ENCODE data around the gene PRG3. TPM values are rescaled to one million over a fixed set of nuclear protein-coding genes. Genes with fewer than 3 reads are reported as not detected.

The PRG3 gene
- total RNA-seq, 1 experiment from 2014 or later = not detected

DNA sequence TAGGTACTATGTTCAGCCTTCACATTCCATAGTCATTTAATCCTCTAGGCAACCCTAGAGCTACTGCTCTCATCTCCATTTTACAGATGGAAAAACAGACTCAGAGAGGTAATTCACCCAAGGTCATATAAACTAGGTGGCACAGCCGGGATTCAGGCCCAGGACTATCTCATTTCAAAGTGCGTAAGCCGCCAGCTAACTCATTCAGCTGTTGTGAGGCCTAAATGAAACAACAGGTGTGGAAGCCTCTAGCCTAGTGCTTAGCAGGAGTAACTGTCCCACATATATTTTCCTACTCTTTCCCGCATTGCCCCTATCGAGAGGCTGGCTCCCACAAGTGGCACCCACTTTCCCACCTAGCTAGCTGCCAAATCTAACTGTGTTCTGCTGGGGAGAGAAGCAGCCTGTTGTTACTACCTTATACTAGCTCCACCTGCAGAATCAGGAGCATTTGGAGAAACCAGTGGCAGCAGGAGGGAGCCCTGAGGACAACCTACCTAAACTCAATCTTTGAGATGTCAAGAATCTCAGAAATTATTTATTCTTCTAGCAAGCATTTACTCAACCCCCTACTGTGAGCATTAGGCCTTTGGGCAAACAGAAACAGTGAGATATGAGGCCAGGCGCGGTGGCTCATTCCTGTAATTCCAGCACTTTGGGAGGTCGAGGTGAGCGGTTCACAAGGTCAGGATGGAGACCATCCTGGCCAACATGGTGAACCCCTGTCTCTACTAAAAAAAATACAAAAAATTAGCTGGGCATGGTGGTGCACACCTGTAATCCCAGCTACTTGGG lies 20.9 kb downstream of the PRG3 start:
- no TSS peak for BruUV-seq (replicated peaks)
- Histone ChIP-seq H3K9me3 (ENCODE audit: control insufficient read depth in 1 of 2, insufficient read depth in 1 of 2, low read depth in 1 of 2, low read length in 2 of 2) (no peaks in the 10 kb centered on the region), H4K20me1 (ENCODE audit: insufficient read depth) (no peaks in the 10 kb centered on the region), H3K4me2 (ENCODE audit: low read length) (no peak overlapping the region), H3K27ac (ENCODE audit: low read depth, low read length) (no peak overlapping the region), H3K36me3 (ENCODE audit: control insufficient read depth in 1 of 2, insufficient read depth in 2 of 2, low read length in 2 of 2) (no peaks in the 10 kb centered on the region), H3K9me2 (ENCODE audit: insufficient read depth) (no peaks in the 10 kb centered on the region), H3K4me1 (ENCODE audit: control insufficient read depth in 1 of 2, insufficient read depth in 2 of 2, low read length in 2 of 2) (no peaks in the 10 kb centered on the region), H3K27me3 (ENCODE audit: insufficient read depth, low read length) (0 out of 2 replicates have a peak, but pooled peaks cover 5% of the 10 kb centered on the region), H3K79me2 (ENCODE audit: insufficient read depth, low read length) (no peaks in the 10 kb centered on the region), H3K4me3 (replicated peaks in 1 of 2; ENCODE audit: low read depth in 1 of 2, low read length in 2 of 2) (no peak overlapping the region), H2AFZ (ENCODE audit: low read depth, low read length, poor library complexity, severe bottlenecking) (no peak overlapping the region), H3K9ac (ENCODE audit: low read length) (no peak overlapping the region)
- TF ChIP-seq POLR2A (IDR thresholded peaks at IDR 0.05; ENCODE audit: borderline replicate concordance, extremely low read depth, insufficient read depth, insufficient read length) (no peak), FOSL1 (IDR thresholded peaks at IDR 0.05; ENCODE audit: low read depth) (no peak), SIN3A (IDR thresholded peaks at IDR 0.05; ENCODE audit: low read depth) (no peak), EGR1 (IDR thresholded peaks at IDR 0.05; ENCODE audit: low read depth) (no peak), RAD21 (IDR thresholded peaks at IDR 0.05; ENCODE audit: low read depth) (no peak), CBX3 (IDR thresholded peaks at IDR 0.05; ENCODE audit: low read depth) (no peak), ELF1 (IDR thresholded peaks at IDR 0.05; ENCODE audit: borderline replicate concordance, low read depth) (no peak), SP1 (IDR thresholded peaks at IDR 0.05; ENCODE audit: low read depth) (no peak), EZH2 (IDR thresholded peaks at IDR 0.05) (no peak), YY1 (IDR thresholded peaks at IDR 0.05; ENCODE audit: extremely low read depth, insufficient replicate concordance, low read depth, low read length) (no peak), ZNF274 (IDR thresholded peaks at IDR 0.05; ENCODE audit: low read depth, low read length) (no peak), CEBPB (IDR thresholded peaks at IDR 0.05; ENCODE audit: low read depth) (no peak)
- TF ChIP-seq, protein P1, sequence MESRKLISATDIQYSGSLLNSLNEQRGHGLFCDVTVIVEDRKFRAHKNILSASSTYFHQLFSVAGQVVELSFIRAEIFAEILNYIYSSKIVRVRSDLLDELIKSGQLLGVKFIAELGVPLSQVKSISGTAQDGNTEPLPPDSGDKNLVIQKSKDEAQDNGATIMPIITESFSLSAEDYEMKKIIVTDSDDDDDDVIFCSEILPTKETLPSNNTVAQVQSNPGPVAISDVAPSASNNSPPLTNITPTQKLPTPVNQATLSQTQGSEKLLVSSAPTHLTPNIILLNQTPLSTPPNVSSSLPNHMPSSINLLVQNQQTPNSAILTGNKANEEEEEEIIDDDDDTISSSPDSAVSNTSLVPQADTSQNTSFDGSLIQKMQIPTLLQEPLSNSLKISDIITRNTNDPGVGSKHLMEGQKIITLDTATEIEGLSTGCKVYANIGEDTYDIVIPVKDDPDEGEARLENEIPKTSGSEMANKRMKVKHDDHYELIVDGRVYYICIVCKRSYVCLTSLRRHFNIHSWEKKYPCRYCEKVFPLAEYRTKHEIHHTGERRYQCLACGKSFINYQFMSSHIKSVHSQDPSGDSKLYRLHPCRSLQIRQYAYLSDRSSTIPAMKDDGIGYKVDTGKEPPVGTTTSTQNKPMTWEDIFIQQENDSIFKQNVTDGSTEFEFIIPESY (IDR thresholded peaks at IDR 0.05; ENCODE audit: extremely low read depth, insufficient replicate concordance, low read length) = no peak
- TF ChIP-seq, protein P2, sequence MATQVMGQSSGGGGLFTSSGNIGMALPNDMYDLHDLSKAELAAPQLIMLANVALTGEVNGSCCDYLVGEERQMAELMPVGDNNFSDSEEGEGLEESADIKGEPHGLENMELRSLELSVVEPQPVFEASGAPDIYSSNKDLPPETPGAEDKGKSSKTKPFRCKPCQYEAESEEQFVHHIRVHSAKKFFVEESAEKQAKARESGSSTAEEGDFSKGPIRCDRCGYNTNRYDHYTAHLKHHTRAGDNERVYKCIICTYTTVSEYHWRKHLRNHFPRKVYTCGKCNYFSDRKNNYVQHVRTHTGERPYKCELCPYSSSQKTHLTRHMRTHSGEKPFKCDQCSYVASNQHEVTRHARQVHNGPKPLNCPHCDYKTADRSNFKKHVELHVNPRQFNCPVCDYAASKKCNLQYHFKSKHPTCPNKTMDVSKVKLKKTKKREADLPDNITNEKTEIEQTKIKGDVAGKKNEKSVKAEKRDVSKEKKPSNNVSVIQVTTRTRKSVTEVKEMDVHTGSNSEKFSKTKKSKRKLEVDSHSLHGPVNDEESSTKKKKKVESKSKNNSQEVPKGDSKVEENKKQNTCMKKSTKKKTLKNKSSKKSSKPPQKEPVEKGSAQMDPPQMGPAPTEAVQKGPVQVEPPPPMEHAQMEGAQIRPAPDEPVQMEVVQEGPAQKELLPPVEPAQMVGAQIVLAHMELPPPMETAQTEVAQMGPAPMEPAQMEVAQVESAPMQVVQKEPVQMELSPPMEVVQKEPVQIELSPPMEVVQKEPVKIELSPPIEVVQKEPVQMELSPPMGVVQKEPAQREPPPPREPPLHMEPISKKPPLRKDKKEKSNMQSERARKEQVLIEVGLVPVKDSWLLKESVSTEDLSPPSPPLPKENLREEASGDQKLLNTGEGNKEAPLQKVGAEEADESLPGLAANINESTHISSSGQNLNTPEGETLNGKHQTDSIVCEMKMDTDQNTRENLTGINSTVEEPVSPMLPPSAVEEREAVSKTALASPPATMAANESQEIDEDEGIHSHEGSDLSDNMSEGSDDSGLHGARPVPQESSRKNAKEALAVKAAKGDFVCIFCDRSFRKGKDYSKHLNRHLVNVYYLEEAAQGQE (IDR thresholded peaks at IDR 0.05; ENCODE audit: low read depth) = no peak
- TF ChIP-seq, protein P3, sequence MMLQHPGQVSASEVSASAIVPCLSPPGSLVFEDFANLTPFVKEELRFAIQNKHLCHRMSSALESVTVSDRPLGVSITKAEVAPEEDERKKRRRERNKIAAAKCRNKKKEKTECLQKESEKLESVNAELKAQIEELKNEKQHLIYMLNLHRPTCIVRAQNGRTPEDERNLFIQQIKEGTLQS (IDR thresholded peaks at IDR 0.05) = no peak
- TF ChIP-seq, protein P4, sequence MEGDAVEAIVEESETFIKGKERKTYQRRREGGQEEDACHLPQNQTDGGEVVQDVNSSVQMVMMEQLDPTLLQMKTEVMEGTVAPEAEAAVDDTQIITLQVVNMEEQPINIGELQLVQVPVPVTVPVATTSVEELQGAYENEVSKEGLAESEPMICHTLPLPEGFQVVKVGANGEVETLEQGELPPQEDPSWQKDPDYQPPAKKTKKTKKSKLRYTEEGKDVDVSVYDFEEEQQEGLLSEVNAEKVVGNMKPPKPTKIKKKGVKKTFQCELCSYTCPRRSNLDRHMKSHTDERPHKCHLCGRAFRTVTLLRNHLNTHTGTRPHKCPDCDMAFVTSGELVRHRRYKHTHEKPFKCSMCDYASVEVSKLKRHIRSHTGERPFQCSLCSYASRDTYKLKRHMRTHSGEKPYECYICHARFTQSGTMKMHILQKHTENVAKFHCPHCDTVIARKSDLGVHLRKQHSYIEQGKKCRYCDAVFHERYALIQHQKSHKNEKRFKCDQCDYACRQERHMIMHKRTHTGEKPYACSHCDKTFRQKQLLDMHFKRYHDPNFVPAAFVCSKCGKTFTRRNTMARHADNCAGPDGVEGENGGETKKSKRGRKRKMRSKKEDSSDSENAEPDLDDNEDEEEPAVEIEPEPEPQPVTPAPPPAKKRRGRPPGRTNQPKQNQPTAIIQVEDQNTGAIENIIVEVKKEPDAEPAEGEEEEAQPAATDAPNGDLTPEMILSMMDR (IDR thresholded peaks at IDR 0.05 in 2 of 3, conservative IDR thresholded peaks at IDR 0.05 in 1 of 3; ENCODE audit: borderline replicate concordance in 1 of 3, insufficient read depth in 1 of 3, low read depth in 2 of 3, low read length in 2 of 3) = no peak
- ChIA-PET CTCF (interaction anchor here (1.0 kb wide), 1 partner anchor 10 kb away, joined by 3 read pairs; no protein-coding TSS in a partner anchor), RAD21 (ENCODE audit: low non-redundant PET in 1 of 2, low total read pairs in 2 of 2, uncharacterized antibody in 2 of 2, unreplicated experiment in 2 of 2) (no interaction called here), POLR2A (interaction anchor here (1.5 kb wide), 1 partner anchor 8 kb away, joined by 3 read pairs; no protein-coding TSS in a partner anchor)
- intact Hi-C loops (cut with micrococcal nuclease) = no loop called here
- ATAC-seq (no peak), DNase-seq (ENCODE audit: low read depth, low spot score) (no peak)
